ENCODE data around the gene BMX. TPM values are rescaled to one million over a fixed set of nuclear protein-coding genes. Genes with fewer than 3 reads are reported as not detected.

The BMX gene
- total RNA-seq, 3 donors from 2014 or later: 2.4 to 5.4 (median 3.8) TPM

- no peaks in the 10 kb centered on the region for H3K4me1 ChIP-seq (ENCODE audit: low read depth)
- H3K36me3 ChIP-seq (ENCODE audit: low read depth): no peaks in the 10 kb centered on the region
- H3K9me3 ChIP-seq: no peaks in the 10 kb centered on the region
- DNase-seq (no peak), ATAC-seq (no peak)
- no peak overlapping the region for H3K4me3 ChIP-seq
- intact Hi-C loops (cut with DNase I, micrococcal nuclease): loop anchor here in 1 of 2 donors (5.0 kb wide), 1 partner anchor 70 kb away; no protein-coding TSS in a partner anchor
- TF ChIP-seq CTCF (IDR thresholded peaks at IDR 0.05): no peak
These were observed 66.7 kb downstream of the BMX start for GRCh38 chrX:15567267-15567666.

GRCh38 chrX:15567886-15568616 lies 67.4 kb downstream of the BMX start:
- DNase-seq (no peak), ATAC-seq (no peak)
- H3K4me3 ChIP-seq: no peak overlapping the region
- no peak for TF ChIP-seq CTCF (IDR thresholded peaks at IDR 0.05)
- no peaks in the 10 kb centered on the region for H3K4me1 ChIP-seq (ENCODE audit: low read depth)
- H3K9me3 ChIP-seq: no peaks in the 10 kb centered on the region
- intact Hi-C loops (cut with DNase I, micrococcal nuclease): loop anchor here in 1 of 2 donors (5.0 kb wide), 1 partner anchor 71 kb away; no protein-coding TSS in a partner anchor
- H3K36me3 ChIP-seq (ENCODE audit: low read depth): no peaks in the 10 kb centered on the region

GRCh38 chrX:15570145-15570544 lies 69.5 kb downstream of the BMX start:
- no peaks in the 10 kb centered on the region for H3K36me3 ChIP-seq (ENCODE audit: low read depth)
- intact Hi-C loops (cut with DNase I, micrococcal nuclease): no loop called here
- no peak for ATAC-seq

GRCh38 chrX:15574017-15574416 lies 73.4 kb downstream of the BMX start:
- no peaks in the 10 kb centered on the region for H3K4me1 ChIP-seq (ENCODE audit: low read depth)
- no peaks in the 10 kb centered on the region for H3K36me3 ChIP-seq (ENCODE audit: low read depth)
- DNase-seq (no peak), ATAC-seq (no peak)
- H3K4me3 ChIP-seq: no peak overlapping the region
- no peak for TF ChIP-seq CTCF (IDR thresholded peaks at IDR 0.05)
- intact Hi-C loops (cut with DNase I, micrococcal nuclease): no loop called here
- H3K9me3 ChIP-seq: no peaks in the 10 kb centered on the region

More at GRCh38 chrX:15570145-15570544, 69.5 kb downstream of the BMX start:
- no peak for DNase-seq
- no peak overlapping the region for H3K4me3 ChIP-seq
- no peaks in the 10 kb centered on the region for H3K4me1 ChIP-seq (ENCODE audit: low read depth)
- TF ChIP-seq CTCF (IDR thresholded peaks at IDR 0.05): no peak
- no peaks in the 10 kb centered on the region for H3K9me3 ChIP-seq

GRCh38 chrX:15576019-15576418 lies 75.4 kb downstream of the BMX start:
- DNase-seq (no peak), ATAC-seq (no peak)
- no peaks in the 10 kb centered on the region for H3K4me1 ChIP-seq (ENCODE audit: low read depth)
- no peak overlapping the region for H3K4me3 ChIP-seq
- no peaks in the 10 kb centered on the region for H3K36me3 ChIP-seq (ENCODE audit: low read depth)
- H3K9me3 ChIP-seq: no peaks in the 10 kb centered on the region
- TF ChIP-seq CTCF (IDR thresholded peaks at IDR 0.05): no peak
- intact Hi-C loops (cut with DNase I, micrococcal nuclease): no loop called here
